Measurements from ENCODE around the gene HMCN1.

HMCN1 gene

DNA sequence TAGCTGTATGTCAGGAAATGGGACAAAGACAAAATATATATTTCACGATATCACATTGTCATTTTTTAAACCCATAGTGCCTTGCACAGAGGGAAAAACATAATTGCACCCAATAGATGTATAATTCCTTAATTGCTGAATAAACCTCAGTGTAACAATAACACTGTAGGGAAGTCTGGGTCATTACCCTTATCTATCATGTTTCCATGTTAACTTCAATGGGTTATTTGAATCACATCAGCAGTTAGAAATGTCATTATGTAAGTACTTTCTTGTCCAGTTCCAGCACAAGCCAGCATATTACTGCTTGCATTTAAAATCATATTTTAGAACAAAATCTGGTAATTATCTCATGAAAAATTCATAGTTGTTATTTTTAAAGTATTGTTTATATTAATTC, 222.7 kb downstream of the HMCN1 start:
- no peaks in the 10 kb centered on the region for H3K36me3 ChIP-seq (ENCODE audit: insufficient read depth, low read length)
- H3K4me1 ChIP-seq (ENCODE audit: insufficient read depth, low read length, severe bottlenecking) = no peaks in the 10 kb centered on the region
- no peaks in the 10 kb centered on the region for H3F3A ChIP-seq (ENCODE audit: insufficient read depth, low read length)
- H2AFZ ChIP-seq (ENCODE audit: low read length) = no peak overlapping the region
- no peaks in the 10 kb centered on the region for H3K27me3 ChIP-seq (ENCODE audit: insufficient read depth, low read length)
- no peaks in the 10 kb centered on the region for H3K9me2 ChIP-seq (ENCODE audit: low read depth, low read length)
- no peaks in the 10 kb centered on the region for H3K9me3 ChIP-seq (ENCODE audit: low read length)
- H3K79me2 ChIP-seq (ENCODE audit: insufficient read depth, low read length) = no peaks in the 10 kb centered on the region
- no peak for TF ChIP-seq EZH2 (IDR thresholded peaks at IDR 0.05; ENCODE audit: borderline replicate concordance, low read length)
- TF ChIP-seq, protein P1, sequence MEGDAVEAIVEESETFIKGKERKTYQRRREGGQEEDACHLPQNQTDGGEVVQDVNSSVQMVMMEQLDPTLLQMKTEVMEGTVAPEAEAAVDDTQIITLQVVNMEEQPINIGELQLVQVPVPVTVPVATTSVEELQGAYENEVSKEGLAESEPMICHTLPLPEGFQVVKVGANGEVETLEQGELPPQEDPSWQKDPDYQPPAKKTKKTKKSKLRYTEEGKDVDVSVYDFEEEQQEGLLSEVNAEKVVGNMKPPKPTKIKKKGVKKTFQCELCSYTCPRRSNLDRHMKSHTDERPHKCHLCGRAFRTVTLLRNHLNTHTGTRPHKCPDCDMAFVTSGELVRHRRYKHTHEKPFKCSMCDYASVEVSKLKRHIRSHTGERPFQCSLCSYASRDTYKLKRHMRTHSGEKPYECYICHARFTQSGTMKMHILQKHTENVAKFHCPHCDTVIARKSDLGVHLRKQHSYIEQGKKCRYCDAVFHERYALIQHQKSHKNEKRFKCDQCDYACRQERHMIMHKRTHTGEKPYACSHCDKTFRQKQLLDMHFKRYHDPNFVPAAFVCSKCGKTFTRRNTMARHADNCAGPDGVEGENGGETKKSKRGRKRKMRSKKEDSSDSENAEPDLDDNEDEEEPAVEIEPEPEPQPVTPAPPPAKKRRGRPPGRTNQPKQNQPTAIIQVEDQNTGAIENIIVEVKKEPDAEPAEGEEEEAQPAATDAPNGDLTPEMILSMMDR (IDR thresholded peaks at IDR 0.05; ENCODE audit: low read length) = no peak
- H3K9ac ChIP-seq (ENCODE audit: low read length) = no peak overlapping the region
- H3K27ac ChIP-seq (ENCODE audit: low read depth, low read length, poor library complexity, severe bottlenecking) = no peak overlapping the region
- no peak overlapping the region for H3K4me3 ChIP-seq (ENCODE audit: low read depth, low read length, poor library complexity, severe bottlenecking)
- no peak overlapping the region for H3K4me2 ChIP-seq (ENCODE audit: low read length)
- H4K20me1 ChIP-seq (ENCODE audit: insufficient read depth, low read length) = no peaks in the 10 kb centered on the region

DNA sequence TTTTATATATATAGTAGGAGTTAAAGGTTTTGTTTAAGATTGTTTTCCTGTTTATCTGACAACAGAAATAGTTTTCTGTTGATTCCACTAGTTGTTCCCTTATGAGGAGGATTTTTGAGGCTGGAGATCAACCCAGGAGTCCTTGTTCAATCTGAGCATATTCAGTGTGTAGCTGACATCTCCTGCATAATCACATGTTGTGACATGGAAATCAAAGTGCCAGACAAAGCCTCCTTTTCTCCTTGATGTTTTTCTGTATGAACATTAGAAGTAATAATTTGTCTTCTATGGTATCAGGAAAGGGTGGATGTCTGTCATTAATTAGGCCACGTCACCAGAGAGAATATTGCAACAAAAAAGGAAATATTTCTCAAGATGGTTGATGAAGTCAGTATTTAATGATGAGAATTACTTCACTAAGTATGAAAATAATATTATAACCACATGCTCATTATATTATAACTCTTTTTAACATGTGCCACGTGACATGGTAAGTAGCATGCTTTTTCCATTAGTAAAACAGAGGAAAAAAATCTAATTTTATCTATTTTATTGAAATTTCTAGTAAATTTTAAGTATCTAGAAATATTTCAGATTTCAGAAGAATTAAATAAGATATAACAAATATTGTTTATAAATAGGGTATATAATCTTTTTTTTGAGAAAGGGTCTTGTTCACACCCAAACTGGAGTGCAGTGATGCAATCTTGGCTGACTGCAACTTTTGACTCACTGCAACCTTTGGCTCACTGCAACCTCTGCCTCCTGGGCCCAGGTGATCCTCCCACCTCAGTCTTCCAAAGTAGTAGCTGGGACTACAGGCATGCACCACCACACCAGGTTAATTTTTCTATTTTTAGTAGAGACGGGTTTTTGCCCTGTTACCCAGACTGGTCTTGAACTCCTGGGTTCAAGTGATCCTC, 223.5 kb downstream of the HMCN1 start:
- no peaks in the 10 kb centered on the region for H3K36me3 ChIP-seq (ENCODE audit: insufficient read depth, low read length)
- TF ChIP-seq, protein P1 (IDR thresholded peaks at IDR 0.05; ENCODE audit: low read length) = no peak
- no peak for TF ChIP-seq EZH2 (IDR thresholded peaks at IDR 0.05; ENCODE audit: borderline replicate concordance, low read length)
- H3K4me1 ChIP-seq (ENCODE audit: insufficient read depth, low read length, severe bottlenecking) = no peaks in the 10 kb centered on the region
- no peaks in the 10 kb centered on the region for H3K9me2 ChIP-seq (ENCODE audit: low read depth, low read length)
- no peaks in the 10 kb centered on the region for H3K9me3 ChIP-seq (ENCODE audit: low read length)
- H3K4me3 ChIP-seq (ENCODE audit: low read depth, low read length, poor library complexity, severe bottlenecking) = no peak overlapping the region
- no peaks in the 10 kb centered on the region for H3K27me3 ChIP-seq (ENCODE audit: insufficient read depth, low read length)
- H3F3A ChIP-seq (ENCODE audit: insufficient read depth, low read length) = no peaks in the 10 kb centered on the region
- H3K4me2 ChIP-seq (ENCODE audit: low read length) = no peak overlapping the region
- no peak overlapping the region for H2AFZ ChIP-seq (ENCODE audit: low read length)
- no peak overlapping the region for H3K27ac ChIP-seq (ENCODE audit: low read depth, low read length, poor library complexity, severe bottlenecking)
- no peak overlapping the region for H3K9ac ChIP-seq (ENCODE audit: low read length)
- H4K20me1 ChIP-seq (ENCODE audit: insufficient read depth, low read length) = no peaks in the 10 kb centered on the region
- no peaks in the 10 kb centered on the region for H3K79me2 ChIP-seq (ENCODE audit: insufficient read depth, low read length)

DNA sequence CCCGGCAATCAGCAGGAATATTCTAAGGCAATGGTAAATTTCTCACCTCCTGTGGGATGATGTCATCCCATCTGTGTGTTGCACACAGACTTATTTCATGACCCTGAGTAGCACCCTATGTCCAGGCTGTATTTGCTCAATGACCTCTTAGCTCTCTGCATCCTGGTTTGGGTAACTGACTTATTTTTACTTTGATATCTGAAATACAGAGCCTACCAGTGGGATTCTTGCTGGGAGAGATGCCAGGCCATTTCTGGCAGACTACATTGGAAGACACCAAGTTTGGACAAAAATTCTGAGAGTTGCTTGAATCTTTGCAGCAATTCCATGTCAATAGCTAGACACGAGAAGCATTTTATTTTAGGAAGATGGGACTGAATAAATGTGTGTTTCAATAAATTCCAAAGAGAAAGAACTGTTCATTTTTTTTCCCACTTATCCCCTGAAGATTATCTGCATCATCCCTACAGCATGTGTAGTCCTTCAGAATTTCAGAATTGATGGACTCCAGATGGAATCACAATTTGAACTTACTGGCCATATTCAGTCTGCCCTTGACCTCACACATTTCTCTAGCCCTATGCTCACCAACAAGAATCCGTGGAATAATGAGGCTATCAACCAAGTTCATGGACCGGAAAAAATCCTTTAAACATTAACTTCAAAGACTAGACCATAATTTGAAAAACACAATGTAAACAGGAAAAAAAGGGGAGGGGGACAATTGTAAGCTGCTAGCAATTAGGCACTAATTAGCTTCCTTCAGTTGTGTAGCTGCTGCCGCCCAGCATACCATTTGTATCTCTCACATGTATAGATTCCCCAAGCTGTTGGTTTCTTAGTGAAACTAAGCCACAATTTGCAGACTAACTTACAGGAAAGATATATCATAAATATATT, 226.5 kb downstream of the HMCN1 start:
- Histone ChIP-seq H3K27me3 (ENCODE audit: insufficient read depth, low read length) (no peaks in the 10 kb centered on the region), H3K4me2 (ENCODE audit: low read length) (no peak overlapping the region), H3F3A (ENCODE audit: insufficient read depth, low read length) (no peaks in the 10 kb centered on the region), H3K79me2 (ENCODE audit: insufficient read depth, low read length) (no peaks in the 10 kb centered on the region), H3K9me2 (ENCODE audit: low read depth, low read length) (no peaks in the 10 kb centered on the region), H3K27ac (ENCODE audit: low read depth, low read length, poor library complexity, severe bottlenecking) (no peak overlapping the region), H2AFZ (ENCODE audit: low read length) (no peak overlapping the region), H3K9me3 (ENCODE audit: low read length) (no peaks in the 10 kb centered on the region), H3K4me1 (ENCODE audit: insufficient read depth, low read length, severe bottlenecking) (no peaks in the 10 kb centered on the region), H4K20me1 (ENCODE audit: insufficient read depth, low read length) (no peaks in the 10 kb centered on the region), H3K36me3 (ENCODE audit: insufficient read depth, low read length) (no peaks in the 10 kb centered on the region), H3K9ac (ENCODE audit: low read length) (no peak overlapping the region), H3K4me3 (ENCODE audit: low read depth, low read length, poor library complexity, severe bottlenecking) (no peak overlapping the region)
- no peak for TF ChIP-seq EZH2 (IDR thresholded peaks at IDR 0.05; ENCODE audit: borderline replicate concordance, low read length)
- TF ChIP-seq, protein P1 (IDR thresholded peaks at IDR 0.05; ENCODE audit: low read length) = no peak
